Keratinocyte (primary cell): Measurements from ENCODE around the gene CGN. TPM values are rescaled to one million over a fixed set of nuclear protein-coding genes. Genes with fewer than 3 reads are reported as not detected.

Experiments
- DNase-seq: peaks from one replicate; pipeline ENCODE4 v3.0.0-alpha.2; 2011; ENCODE audit warnings: low read depth, missing footprints, low spot score
- FAIRE-seq: peaks from 2 replicates; lab custom pipeline; 2011; peaks lifted over from hg19 to GRCh38; lab: Jason Lieb, UNC
- H2AFZ ChIP-seq: 2 replicates; pipeline ENCODE4 v1.6.0; 2012; ENCODE audit warnings: low read length, control low read depth, inconsistent platforms; ENCODE audit not compliant: control insufficient read depth
- H3K27ac ChIP-seq: 2 replicates; pipeline ENCODE4 v1.5.1; 2011; ENCODE audit warnings: low read length; ENCODE audit not compliant: control insufficient read depth, insufficient read depth
- H3K27me3 ChIP-seq: 3 replicates; pipeline ENCODE4 v1.6.0; 2011; ENCODE audit warnings: low read length; ENCODE audit not compliant: control insufficient read depth, insufficient read depth; ENCODE audit errors: extremely low read depth
- H3K36me3 ChIP-seq, 2 experiments: 2 replicates in 1 of 2; 3 replicates in 1 of 2; pipeline ENCODE4 v1.5.1; 2011; ENCODE audit warnings: low read length in 2 of 2, mild to moderate bottlenecking in 1 of 2; ENCODE audit not compliant: control insufficient read depth in 2 of 2, insufficient read depth in 2 of 2; ENCODE audit errors: extremely low read depth in 1 of 2
- H3K4me1 ChIP-seq: 3 replicates; pipeline ENCODE4 v1.5.1; 2011; ENCODE audit warnings: low read length; ENCODE audit not compliant: control insufficient read depth, insufficient read depth; ENCODE audit errors: extremely low read depth
- H3K4me2 ChIP-seq: 3 replicates; pipeline ENCODE4 v1.6.0; 2011; ENCODE audit warnings: low read depth, low read length; ENCODE audit not compliant: control insufficient read depth, insufficient read depth; ENCODE audit errors: extremely low read depth
- H3K4me3 ChIP-seq, 3 experiments: fragments of 200-600 bp in 1 of 3; sonication (generic) in 1 of 3; 2 replicates in 2 of 3; 3 replicates in 1 of 3; pipeline ENCODE4 v1.5.1; 2011 to 2016; ENCODE audit warnings: low read length in 3 of 3, mild to moderate bottlenecking in 3 of 3, control low read depth in 2 of 3, inconsistent platforms in 1 of 3, low read depth in 1 of 3, mixed read lengths in 1 of 3, mixed run types in 1 of 3, moderate library complexity in 1 of 3; ENCODE audit not compliant: control insufficient read depth in 2 of 3, insufficient read depth in 2 of 3; ENCODE audit errors: extremely low read depth in 1 of 3
- H3K79me2 ChIP-seq: 2 replicates; pipeline ENCODE4 v1.6.0; 2012; ENCODE audit warnings: low read length; ENCODE audit not compliant: control insufficient read depth, insufficient read depth
- H3K9ac ChIP-seq: 3 replicates; pipeline ENCODE4 v1.6.0; 2011; ENCODE audit warnings: low read length; ENCODE audit not compliant: control insufficient read depth, insufficient read depth; ENCODE audit errors: extremely low read depth
- H3K9me1 ChIP-seq: 3 replicates; pipeline ENCODE4 v1.6.0; 2011; ENCODE audit warnings: low read length; ENCODE audit not compliant: control insufficient read depth, insufficient read depth; ENCODE audit errors: extremely low read depth
- H3K9me3 ChIP-seq: 2 replicates; pipeline ENCODE4 v1.5.1; 2012; ENCODE audit warnings: low read depth, low read length; ENCODE audit not compliant: control insufficient read depth
- H4K20me1 ChIP-seq: 3 replicates; pipeline ENCODE4 v1.6.0; 2011; ENCODE audit warnings: low read length; ENCODE audit not compliant: control insufficient read depth, insufficient read depth; ENCODE audit errors: extremely low read depth
- CTCF ChIP-seq, 3 experiments: IDR thresholded peaks in 1 of 3; conservative IDR thresholded peaks in 1 of 3; optimal IDR thresholded peaks in 1 of 3; 2 replicates in 2 of 3; 3 replicates in 1 of 3; pipeline versions ENCODE3 to v1.5.1; 2011; ENCODE audit warnings: low read length in 3 of 3, mild to moderate bottlenecking in 3 of 3, moderate library complexity in 2 of 3, control low read depth in 1 of 3, inconsistent platforms in 1 of 3; ENCODE audit not compliant: insufficient read depth in 2 of 3; ENCODE audit errors: extremely low read depth in 1 of 3
- EZH2 ChIP-seq: IDR thresholded peaks from one replicate; pipeline ENCODE4 v1.6.1; 2012; ENCODE audit warnings: inconsistent platforms, mild to moderate bottlenecking, low read length, moderate library complexity
- dilution Hi-C: fragments of 300-500 bp; cut with MboI; formaldehyde crosslinking; loops from one replicate; pipeline ENCODE4 v1.7.0; 2020; ENCODE audit warnings: low sequenced_read_pairs; ENCODE audit not compliant: extremely low pct_ligation_motif_present
- polyA plus RNA-seq, 5 experiments: library from polyadenylated mRNA; depleted of rRNA in 3 of 5; stranded (reverse) in 3 of 5; stranded (forward) in 1 of 5; unstranded in 1 of 5; fragments of >200 nt; gene quantifications; 1 replicate in 1 of 5; 2 replicates in 3 of 5; 3 replicates in 1 of 5; pipeline versions ENCODE4 v1.2.1 to v1.2.3, GENCODE V29; 2011 to 2012; ENCODE audit warnings: missing spikeins in 2 of 5, low read depth in 1 of 5, low replicate concordance in 1 of 5
- small RNA-seq, 3 experiments: library from RNA; depleted of rRNA; stranded (forward); fragments of <200 nt; gene quantifications; one replicate each; pipeline ENCODE3, GENCODE V24; 2012; ENCODE audit warnings: low read depth in 3 of 3, low replicate concordance in 1 of 3; ENCODE audit not compliant: insufficient read length in 3 of 3

CGN gene
- polyA plus RNA-seq, 1 donor (not counting 4 experiments of a cell fraction or from before 2014, with no cell fraction given), result 2.9 TPM

GRCh38 chr1:151584780-151585179, 73.6 kb downstream of the CGN start:
- no peak for DNase-seq
- H3K36me3 ChIP-seq, result peaks cover 18 to 31% of the 10 kb centered on the region in 2 experiments
- dilution Hi-C loops, result no loop called here
- H4K20me1 ChIP-seq, result no peaks in the 10 kb centered on the region
- peak overlapping the region; percentile 53 for H3K9ac ChIP-seq
- peak overlapping the region; percentile 79 for H3K4me2 ChIP-seq
- peaks cover 2% of the 10 kb centered on the region for H3K9me1 ChIP-seq
- peaks cover 52% of the 10 kb centered on the region for H3K4me1 ChIP-seq
- H3K27ac ChIP-seq, result peak overlapping the region; percentile 81
- no peaks in the 10 kb centered on the region for H3K79me2 ChIP-seq
- peak overlapping the region in 2 of 3 experiments; percentile 3 to 8 for H3K4me3 ChIP-seq
- no peak for TF ChIP-seq EZH2
- TF ChIP-seq CTCF (optimal IDR thresholded peaks at IDR 0.05 in 1 of 3, IDR thresholded peaks at IDR 0.05 in 1 of 3, conservative IDR thresholded peaks at IDR 0.05 in 1 of 3; ENCODE audit: extremely low read depth in 1 of 3, insufficient read depth in 2 of 3, low read length in 3 of 3), result no peak
- H3K27me3 ChIP-seq, result no peaks in the 10 kb centered on the region
- peak; percentile 46 for FAIRE-seq
- H2AFZ ChIP-seq, result peak overlapping the region; percentile 5
- H3K9me3 ChIP-seq, result no peaks in the 10 kb centered on the region

GRCh38 chr1:151585622-151586021, 74.4 kb downstream of the CGN start:
- dilution Hi-C loops, result no loop called here
- Histone ChIP-seq H3K4me1 (peaks cover 49% of the 10 kb centered on the region), H4K20me1 (no peaks in the 10 kb centered on the region), H3K27ac (peak overlapping the region; percentile 82), H3K9ac (peak overlapping the region; percentile 53), H3K4me3 (peak overlapping the region in 1 of 3 experiments; percentile 25), H3K4me2 (peak overlapping the region; percentile 79), H3K27me3 (no peaks in the 10 kb centered on the region), H3K79me2 (no peaks in the 10 kb centered on the region), H2AFZ (no peak overlapping the region), H3K36me3 (peaks cover 17 to 22% of the 10 kb centered on the region in 2 experiments), H3K9me3 (no peaks in the 10 kb centered on the region), H3K9me1 (no peaks in the 10 kb centered on the region)
- FAIRE-seq (peak; percentile 94), DNase-seq (peak; percentile 66)
- TF ChIP-seq EZH2 (no peak), CTCF (optimal IDR thresholded peaks at IDR 0.05 in 1 of 3, IDR thresholded peaks at IDR 0.05 in 1 of 3, conservative IDR thresholded peaks at IDR 0.05 in 1 of 3; ENCODE audit: extremely low read depth in 1 of 3, insufficient read depth in 2 of 3, low read length in 3 of 3) (no peak)

Small RNAs within 50 kb of the gene (small RNA-seq; reads per million reads assigned to genes)
- gene MIR554, result 0 reads per million in 3 experiments
- 0 to 0.07 (median 0) reads per million in 3 experiments for gene RF00405

Other genes with a start within 250 kb of the CGN start
- gene ZNF687, start 229.1 kb upstream of the CGN start, polyA plus RNA-seq, result 7.3 to 11.4 TPM (median 10.9 TPM) in 3 replicates
- gene PI4KB, start 184.0 kb upstream of the CGN start, polyA plus RNA-seq, result 40.9 to 61.0 TPM (median 58.1 TPM) in 3 replicates
- 35.0 to 61.9 TPM (median 55.4 TPM) in 3 replicates for gene RFX5, start 164.1 kb upstream of the CGN start, polyA plus RNA-seq
- gene SELENBP1, start 138.7 kb upstream of the CGN start, polyA plus RNA-seq, result 3.0 to 3.9 TPM (median 3.1 TPM) in 3 replicates
- 340 to 379 TPM (median 354 TPM) in 3 replicates for gene PSMB4, start 111.8 kb upstream of the CGN start, polyA plus RNA-seq
- gene POGZ, start 51.9 kb upstream of the CGN start, polyA plus RNA-seq, result 24.9 to 29.9 TPM (median 28.8 TPM) in 3 replicates
- 70.0 to 82.3 TPM (median 80.1 TPM) in 3 replicates for gene TUFT1, start 28.9 kb downstream of the CGN start, polyA plus RNA-seq
- gene SNX27, start 100.7 kb downstream of the CGN start, polyA plus RNA-seq, result 10.2 to 17.3 TPM (median 15.7 TPM) in 3 replicates
- gene CELF3, start 205.4 kb downstream of the CGN start, polyA plus RNA-seq, result not detected in 3 replicates
- gene RIIAD1, start 210.1 kb downstream of the CGN start, polyA plus RNA-seq, result not detected in 3 replicates